ENCODE measurements around the gene RAI1.

GRCh38 chr17:17737961-17738894 is 57.0 kb downstream of the RAI1 start:
- TF ChIP-seq CTCF (conservative IDR thresholded peaks at IDR 0.05), result no peak
- TF ChIP-seq EZH2 (IDR thresholded peaks at IDR 0.05; ENCODE audit: low read depth), result no peak

Measured in PC-9 (cell line).